Activated T-helper 1 cell treated with anti-CD3 and anti-CD28 coated beads, Interleukin-12 subunit alpha, Interleukin-12 subunit beta, Interleukin-2, Interleukin-4 antibody, amounts not matched to agents 30 ng/mL and 10 ng/mL and 1 ng/mL, durations not matched to agents 14 hours and 24 hours and 36 hours (primary cell): Measurements from ENCODE around the gene RAB24. TPM values are rescaled to one million over a fixed set of nuclear protein-coding genes. Genes with fewer than 3 reads are reported as not detected.

ENCODE experiments used
- DNase-seq: peaks from one replicate; pipeline ENCODE4 v3.0.0; 2021; ENCODE audit warnings: low spot score
- H3K27ac Mint-ChIP-seq: one replicate; pipeline ENCODE4 v1.8.0; 2021; ENCODE audit warnings: mild to moderate bottlenecking, mixed read lengths
- H3K27me3 Mint-ChIP-seq: one replicate; pipeline ENCODE4 v1.8.0; 2022; ENCODE audit warnings: mild to moderate bottlenecking, moderate library complexity, mixed read lengths; ENCODE audit not compliant: insufficient read depth
- H3K36me3 Mint-ChIP-seq: one replicate; pipeline ENCODE4 v1.8.0; 2021; ENCODE audit warnings: low read depth, mixed read lengths
- H3K4me1 Mint-ChIP-seq: one replicate; pipeline ENCODE4 v1.8.0; 2021; ENCODE audit warnings: low read depth, mixed read lengths
- H3K4me3 Mint-ChIP-seq: one replicate; pipeline ENCODE4 v1.8.0; 2021; ENCODE audit warnings: mild to moderate bottlenecking, moderate library complexity, mixed read lengths
- H3K9me3 Mint-ChIP-seq: one replicate; pipeline ENCODE4 v1.8.0; 2021; ENCODE audit warnings: mixed read lengths
- intact Hi-C: fragments of 100-400 bp; cut with micrococcal nuclease; formaldehyde crosslinking; loops from one replicate; pipeline ENCODE4 v1.15.1; 2024
- total RNA-seq: library from RNA; stranded (reverse); gene quantifications from 2 replicates; pipeline ENCODE4 v1.2.3, GENCODE V29; 2022

Gene RAB24
- total RNA-seq, 1 donor from 2014 or later: 19.7 TPM

- no peaks in the 10 kb centered on the region for H3K9me3 Mint-ChIP-seq
- no peaks in the 10 kb centered on the region for H3K27me3 Mint-ChIP-seq
- H3K4me3 Mint-ChIP-seq: peak overlapping the region; percentile 93
- H3K27ac Mint-ChIP-seq: peak overlapping the region; percentile 83
- intact Hi-C loops: loop anchor here (1.0 to 5.0 kb wide), 5 partner anchors 7 to 915 kb away; partner anchors contain the start of genes FAF2, MXD3 and NSD1
- DNase-seq: no peak
- peaks cover 72% of the 10 kb centered on the region for H3K4me1 Mint-ChIP-seq
- H3K36me3 Mint-ChIP-seq: peaks cover 56% of the 10 kb centered on the region
Observed at GRCh38 chr5:177303925-177304391, 439 bp upstream of the RAB24 start.

- Mint-ChIP-seq H3K4me3 (peak overlapping the region; percentile 93), H3K27me3 (no peaks in the 10 kb centered on the region), H3K4me1 (peaks cover 75% of the 10 kb centered on the region), H3K27ac (peak overlapping the region; percentile 84), H3K36me3 (peaks cover 60% of the 10 kb centered on the region), H3K9me3 (no peaks in the 10 kb centered on the region)
- intact Hi-C loops: loop anchor here (1.0 to 5.0 kb wide), 5 partner anchors 9 to 913 kb away; partner anchors contain the start of genes FAF2, MXD3 and NSD1
- no peak for DNase-seq
Observed at GRCh38 chr5:177302354-177303110, 987 bp downstream of the RAB24 start.

GRCh38 chr5:177301503-177302165 lies 1.9 kb downstream of the RAB24 start:
- no peak for DNase-seq
- Mint-ChIP-seq H3K27me3 (no peaks in the 10 kb centered on the region), H3K4me1 (peaks cover 78% of the 10 kb centered on the region), H3K4me3 (peak overlapping the region; percentile 93), H3K9me3 (no peaks in the 10 kb centered on the region), H3K27ac (peak overlapping the region; percentile 84), H3K36me3 (peaks cover 61% of the 10 kb centered on the region)
- intact Hi-C loops: loop anchor here (2.0 to 5.0 kb wide), 2 partner anchors 169 to 854 kb away; partner anchors contain the start of genes FAF2 and NSD1

- Mint-ChIP-seq H3K4me1 (peaks cover 79% of the 10 kb centered on the region), H3K27ac (peak overlapping the region; percentile 84), H3K36me3 (peaks cover 61% of the 10 kb centered on the region), H3K4me3 (peak overlapping the region; percentile 93), H3K27me3 (no peaks in the 10 kb centered on the region), H3K9me3 (no peaks in the 10 kb centered on the region)
- intact Hi-C loops: loop anchor here (5.0 kb wide), 1 partner anchor 854 kb away; the partner anchor contains the start of gene FAF2
- no peak for DNase-seq
Observed at GRCh38 chr5:177300951-177301350, 2.6 kb downstream of the RAB24 start.

GRCh38 chr5:177300236-177300880 lies 3.2 kb downstream of the RAB24 start:
- H3K4me3 Mint-ChIP-seq: peak overlapping the region; percentile 93
- no peaks in the 10 kb centered on the region for H3K27me3 Mint-ChIP-seq
- peaks cover 60% of the 10 kb centered on the region for H3K36me3 Mint-ChIP-seq
- peak overlapping the region; percentile 84 for H3K27ac Mint-ChIP-seq
- intact Hi-C loops: loop anchor here (5.0 kb wide), 1 partner anchor 853 kb away; the partner anchor contains the start of gene FAF2
- DNase-seq: peak; percentile 67
- H3K9me3 Mint-ChIP-seq: no peaks in the 10 kb centered on the region
- H3K4me1 Mint-ChIP-seq: peaks cover 79% of the 10 kb centered on the region

- Mint-ChIP-seq H3K27me3 (no peaks in the 10 kb centered on the region), H3K4me1 (peaks cover 77% of the 10 kb centered on the region), H3K27ac (peak overlapping the region; percentile 84), H3K36me3 (peaks cover 58% of the 10 kb centered on the region), H3K4me3 (peak overlapping the region; percentile 20), H3K9me3 (no peaks in the 10 kb centered on the region)
- DNase-seq: no peak
- intact Hi-C loops: loop anchor here (5.0 kb wide), 1 partner anchor 852 kb away; the partner anchor contains the start of gene FAF2
Observed at GRCh38 chr5:177299697-177300096, 3.8 kb downstream of the RAB24 start.

GRCh38 chr5:177297922-177298321 lies 5.6 kb downstream of the RAB24 start:
- intact Hi-C loops: no loop called here
- no peaks in the 10 kb centered on the region for H3K27me3 Mint-ChIP-seq
- DNase-seq: no peak
- H3K36me3 Mint-ChIP-seq: peaks cover 58% of the 10 kb centered on the region
- H3K27ac Mint-ChIP-seq: no peak overlapping the region
- peaks cover 69% of the 10 kb centered on the region for H3K4me1 Mint-ChIP-seq
- no peaks in the 10 kb centered on the region for H3K9me3 Mint-ChIP-seq
- no peak overlapping the region for H3K4me3 Mint-ChIP-seq

- DNase-seq: no peak
- intact Hi-C loops: no loop called here
- Mint-ChIP-seq H3K4me1 (peaks cover 57% of the 10 kb centered on the region), H3K4me3 (peak overlapping the region; percentile 45), H3K27me3 (no peaks in the 10 kb centered on the region), H3K9me3 (no peaks in the 10 kb centered on the region), H3K36me3 (peaks cover 56% of the 10 kb centered on the region), H3K27ac (peak overlapping the region; percentile 85)
Observed at GRCh38 chr5:177296581-177296980, 6.9 kb downstream of the RAB24 start.

- H3K4me1 Mint-ChIP-seq: peaks cover 51% of the 10 kb centered on the region
- peak overlapping the region; percentile 85 for H3K27ac Mint-ChIP-seq
- H3K9me3 Mint-ChIP-seq: no peaks in the 10 kb centered on the region
- H3K4me3 Mint-ChIP-seq: peak overlapping the region; percentile 5
- peaks cover 54% of the 10 kb centered on the region for H3K36me3 Mint-ChIP-seq
- no peak for DNase-seq
- H3K27me3 Mint-ChIP-seq: no peaks in the 10 kb centered on the region
- intact Hi-C loops: no loop called here
Observed at GRCh38 chr5:177295924-177296323, 7.6 kb downstream of the RAB24 start.

- Mint-ChIP-seq H3K9me3 (no peaks in the 10 kb centered on the region), H3K4me3 (no peak overlapping the region), H3K36me3 (peaks cover 52% of the 10 kb centered on the region), H3K27ac (no peak overlapping the region), H3K27me3 (no peaks in the 10 kb centered on the region), H3K4me1 (peaks cover 38% of the 10 kb centered on the region)
- intact Hi-C loops: no loop called here
- DNase-seq: no peak
Observed at GRCh38 chr5:177294632-177295031, 8.9 kb downstream of the RAB24 start.

- no peaks in the 10 kb centered on the region for H3K27me3 Mint-ChIP-seq
- no peak for DNase-seq
- no peak overlapping the region for H3K4me3 Mint-ChIP-seq
- H3K4me1 Mint-ChIP-seq: peaks cover 32% of the 10 kb centered on the region
- intact Hi-C loops: no loop called here
- no peaks in the 10 kb centered on the region for H3K9me3 Mint-ChIP-seq
- peaks cover 54% of the 10 kb centered on the region for H3K36me3 Mint-ChIP-seq
- no peak overlapping the region for H3K27ac Mint-ChIP-seq
Observed at GRCh38 chr5:177293819-177294581, 9.5 kb downstream of the RAB24 start.

GRCh38 chr5:177291735-177292134 lies 11.8 kb downstream of the RAB24 start:
- Mint-ChIP-seq H3K27ac (no peak overlapping the region), H3K9me3 (no peaks in the 10 kb centered on the region), H3K4me3 (no peak overlapping the region), H3K36me3 (peaks cover 48% of the 10 kb centered on the region), H3K27me3 (no peaks in the 10 kb centered on the region), H3K4me1 (peaks cover 22% of the 10 kb centered on the region)
- no peak for DNase-seq
- intact Hi-C loops: no loop called here
